HepG2 (cell line): ENCODE measurements around the gene MLN. TPM values are rescaled to one million over a fixed set of nuclear protein-coding genes. Genes with fewer than 3 reads are reported as not detected.

Source experiments
- AGO1 ChIP-seq: fragments of 200-400 bp; formaldehyde crosslinking; IDR thresholded peaks from 2 replicates; pipeline ENCODE4 v1.6.1; 2017; ENCODE audit warnings: mild to moderate bottlenecking, low read depth, low read length, moderate library complexity; ENCODE audit not compliant: poor library complexity, severe bottlenecking
- ARID3A ChIP-seq: IDR thresholded peaks from 2 replicates; pipeline ENCODE4 v1.6.1; 2012; ENCODE audit warnings: low read depth, low read length, improper control_type of control experiment
- ETV5 ChIP-seq: IDR thresholded peaks from 2 replicates; pipeline ENCODE4 v1.6.1; 2018; ENCODE audit warnings: missing biosample characterization, missing genetic modification reagents, inconsistent platforms, borderline replicate concordance
- FOXP4 ChIP-seq: sonication (generic); formaldehyde crosslinking; IDR thresholded peaks from 2 replicates; pipeline ENCODE4 v1.4.0; 2020; ENCODE audit warnings: missing genetic modification reagents
- GPN1 ChIP-seq: sonication (generic); formaldehyde crosslinking; IDR thresholded peaks from 2 replicates; pipeline ENCODE4 v1.5.1; 2020; ENCODE audit warnings: missing genetic modification reagents, borderline replicate concordance
- HDAC2 ChIP-seq: sonication (generic); formaldehyde crosslinking; IDR thresholded peaks from 2 replicates; pipeline ENCODE4 v1.4.0; 2020; ENCODE audit warnings: missing genetic modification reagents
- HNF4G ChIP-seq, 2 experiments: sonication (generic) in 1 of 2; formaldehyde crosslinking in 1 of 2; IDR thresholded peaks; 2 replicates each; pipeline versions ENCODE4 v1.4.0 to v1.6.1; 2011 to 2020; ENCODE audit warnings: borderline replicate concordance in 2 of 2, low read depth in 2 of 2, mild to moderate bottlenecking in 2 of 2, low read length in 1 of 2, missing genetic modification reagents in 1 of 2, moderate library complexity in 1 of 2
- JUN ChIP-seq: sonication (generic); formaldehyde crosslinking; IDR thresholded peaks from 2 replicates; pipeline ENCODE4 v1.4.0; 2020; ENCODE audit warnings: mild to moderate bottlenecking, missing genetic modification reagents
- PAF1 ChIP-seq: IDR thresholded peaks from 2 replicates; pipeline ENCODE4 v1.6.1; 2016; ENCODE audit warnings: missing genetic modification reagents, missing compliant biosample characterization
- RARA ChIP-seq: IDR thresholded peaks from 2 replicates; pipeline ENCODE4 v1.6.1; 2016; ENCODE audit warnings: missing genetic modification reagents, missing compliant biosample characterization
- SALL2 ChIP-seq: sonication (generic); formaldehyde crosslinking; IDR thresholded peaks from 2 replicates; pipeline ENCODE4 v1.8.1; 2023; ENCODE audit warnings: mild to moderate bottlenecking, missing genetic modification reagents, inconsistent platforms
- SOX5 ChIP-seq: IDR thresholded peaks from 2 replicates; pipeline ENCODE4 v1.6.1; 2016; ENCODE audit warnings: borderline replicate concordance
- U2AF2 ChIP-seq: fragments of 200-400 bp; formaldehyde crosslinking; IDR thresholded peaks from 2 replicates; pipeline ENCODE4 v1.6.1; 2017; ENCODE audit warnings: low read depth, mild to moderate bottlenecking, low read length
- ZBTB14 ChIP-seq: sonication (generic); formaldehyde crosslinking; IDR thresholded peaks from 2 replicates; pipeline ENCODE4 v1.4.0; 2020; ENCODE audit warnings: missing genetic modification reagents
- ZBTB7A ChIP-seq: sonication (generic); formaldehyde crosslinking; IDR thresholded peaks from 2 replicates; pipeline ENCODE4 v1.8.0; 2022; ENCODE audit warnings: mild to moderate bottlenecking, missing genetic modification reagents
- ZKSCAN1 ChIP-seq: fragments of 150-350 bp; IDR thresholded peaks from 2 replicates; pipeline ENCODE4 v1.6.1; 2014; ENCODE audit warnings: low read length
- ZNF546 ChIP-seq: sonication (generic); formaldehyde crosslinking; conservative IDR thresholded peaks from 2 replicates; pipeline ENCODE4 v1.8.1; 2023; ENCODE audit warnings: mild to moderate bottlenecking, missing genetic modification reagents
- ZNF547 ChIP-seq: sonication (generic); formaldehyde crosslinking; IDR thresholded peaks from 2 replicates; pipeline ENCODE4 v1.5.1; 2020; ENCODE audit warnings: mild to moderate bottlenecking, missing genetic modification reagents
- ZNF576 ChIP-seq: sonication (generic); formaldehyde crosslinking; IDR thresholded peaks from 2 replicates; pipeline ENCODE4 v1.4.0; 2020; ENCODE audit warnings: mild to moderate bottlenecking, missing genetic modification reagents
- ZNF639 ChIP-seq: conservative IDR thresholded peaks from 2 replicates; pipeline ENCODE4 v1.6.1; 2018; ENCODE audit warnings: missing genetic modification reagents
- ZNF672 ChIP-seq: sonication (generic); formaldehyde crosslinking; IDR thresholded peaks from 2 replicates; pipeline ENCODE4 v1.8.1; 2022; ENCODE audit warnings: missing genetic modification reagents
- ZNF713 ChIP-seq: sonication (generic); formaldehyde crosslinking; IDR thresholded peaks from 2 replicates; pipeline ENCODE4 v1.4.0; 2020; ENCODE audit warnings: mild to moderate bottlenecking, missing genetic modification reagents
- ZNF761 ChIP-seq: sonication (generic); formaldehyde crosslinking; conservative IDR thresholded peaks from 2 replicates; pipeline ENCODE4 v1.4.0; 2020; ENCODE audit warnings: mild to moderate bottlenecking, missing genetic modification reagents
- polyA plus RNA-seq, 8 experiments: library from polyadenylated mRNA; depleted of rRNA in 3 of 8; stranded (reverse) in 7 of 8; unstranded in 1 of 8; fragments of >200 nt; fragmentation: Illumina TruSeq in 4 of 8; extraction: Trizol in 4 of 8; gene quantifications; 2 replicates each; pipeline versions ENCODE4 v1.2.1 to v1.2.3, GENCODE V29; 2011 to 2016; ENCODE audit warnings: low read depth in 4 of 8, missing spikeins in 1 of 8, mixed read lengths in 1 of 8; ENCODE audit not compliant: insufficient read depth in 1 of 8
- total RNA-seq, 5 experiments: library from RNA; depleted of rRNA; stranded (reverse); fragments of >200 nt; fragmentation: Illumina TruSeq; extraction: Trizol; gene quantifications; 2 replicates each; pipeline ENCODE4 v1.2.3, GENCODE V29; 2016; ENCODE audit warnings: low read depth in 1 of 5

The MLN gene
- total and polyA plus RNA-seq, 2 of the 13 experiments (the other 11 are each of a cell fraction or from before 2014, with no cell fraction given), result not detected

GRCh38 chr6:33788694-33789549 lies 14.9 kb downstream of the MLN start, which contains the start of gene LEMD2 (continued):
- TF ChIP-seq GPN1 (CRISPR knock-in tag) (no peak; the same call in 1 of the 2 replicates), ZNF761 (CRISPR knock-in tag) (peak; percentile 80; the same call in 1 of the 2 replicates), ZBTB14 (CRISPR knock-in tag) (peak; percentile 75), ARID3A (no peak), ZBTB7A (CRISPR knock-in tag) (peak; percentile 87), SOX5 (CRISPR knock-in tag) (peak; percentile 62), HDAC2 (CRISPR knock-in tag) (peak; percentile 66; the same call in 1 of the 2 replicates), ETV5 (CRISPR knock-in tag) (peak; percentile 83; the same call in 1 of the 2 replicates), U2AF2 (0 out of 2 replicates have a peak, but pooled peaks have one; percentile 76), ZNF672 (CRISPR knock-in tag) (0 out of 2 replicates have a peak, but pooled peaks have one; percentile 64), RARA (peak; percentile 55), JUN (CRISPR knock-in tag) (peak; percentile 70; the same call in 1 of the 2 replicates), AGO1 (no peak), ZNF547 (peak; percentile 97), ZNF576 (CRISPR knock-in tag) (no peak), HNF4G (IDR thresholded peaks at IDR 0.05; ENCODE audit: borderline replicate concordance, low read depth, low read length) (peak; percentile 29; the same call in 1 of the 2 replicates), HNF4G (CRISPR knock-in tag; IDR thresholded peaks at IDR 0.05; ENCODE audit: borderline replicate concordance, low read depth) (no peak), SALL2 (CRISPR knock-in tag) (peak; percentile 95), ZKSCAN1 (no peak), PAF1 (CRISPR knock-in tag) (no peak), ZNF713 (0 out of 2 replicates have a peak, but pooled peaks have one; percentile 23), ZNF546 (0 out of 2 replicates have a peak, but pooled peaks have one; percentile 32), ZNF639 (CRISPR knock-in tag) (peak; percentile 86), FOXP4 (CRISPR knock-in tag) (peak; percentile 52)
